ENCODE data around the gene IFFO2.

- TF ChIP-seq, protein P1, sequence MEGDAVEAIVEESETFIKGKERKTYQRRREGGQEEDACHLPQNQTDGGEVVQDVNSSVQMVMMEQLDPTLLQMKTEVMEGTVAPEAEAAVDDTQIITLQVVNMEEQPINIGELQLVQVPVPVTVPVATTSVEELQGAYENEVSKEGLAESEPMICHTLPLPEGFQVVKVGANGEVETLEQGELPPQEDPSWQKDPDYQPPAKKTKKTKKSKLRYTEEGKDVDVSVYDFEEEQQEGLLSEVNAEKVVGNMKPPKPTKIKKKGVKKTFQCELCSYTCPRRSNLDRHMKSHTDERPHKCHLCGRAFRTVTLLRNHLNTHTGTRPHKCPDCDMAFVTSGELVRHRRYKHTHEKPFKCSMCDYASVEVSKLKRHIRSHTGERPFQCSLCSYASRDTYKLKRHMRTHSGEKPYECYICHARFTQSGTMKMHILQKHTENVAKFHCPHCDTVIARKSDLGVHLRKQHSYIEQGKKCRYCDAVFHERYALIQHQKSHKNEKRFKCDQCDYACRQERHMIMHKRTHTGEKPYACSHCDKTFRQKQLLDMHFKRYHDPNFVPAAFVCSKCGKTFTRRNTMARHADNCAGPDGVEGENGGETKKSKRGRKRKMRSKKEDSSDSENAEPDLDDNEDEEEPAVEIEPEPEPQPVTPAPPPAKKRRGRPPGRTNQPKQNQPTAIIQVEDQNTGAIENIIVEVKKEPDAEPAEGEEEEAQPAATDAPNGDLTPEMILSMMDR (IDR thresholded peaks at IDR 0.05) = no peak
- TF ChIP-seq ZFX (IDR thresholded peaks at IDR 0.05; ENCODE audit: borderline replicate concordance) = no peak
These were observed 5.1 kb downstream of the IFFO2 start for GRCh38 chr1:18951416-18951815.

All from 22Rv1 (cell line).